Sigmoid colon (tissue), 4 donors: ENCODE results near the gene WNK1.
"Not testable (repeated sequence)": the region's sequence is repeated elsewhere in the genome, so short reads cannot be mapped to it uniquely, and the experiment has no call there.

ENCODE experiments used
- EP300 ChIP-seq, 4 donors: sonication (generic); formaldehyde crosslinking; IDR thresholded peaks; one replicate each; pipeline ENCODE4 v1.6.1; 2017; ENCODE audit warnings: antibody characterized with exemption in 4 of 4
- POLR2A ChIP-seq, 2 donors: fragments of 450-650 bp; IDR thresholded peaks; one replicate each; pipeline ENCODE4 v1.6.1; 2016; ENCODE audit warnings: antibody characterized with exemption in 2 of 2, mild to moderate bottlenecking in 2 of 2, moderate library complexity in 2 of 2
- TF ChIP-seq, protein P1 (sequence below), 4 experiments: fragments of 450-650 bp in 3 of 4; fragments of 200-600 bp in 1 of 4; IDR thresholded peaks; one replicate each; pipeline ENCODE4 v1.5.1; 2016 to 2019; ENCODE audit warnings: antibody characterized with exemption in 4 of 4, mild to moderate bottlenecking in 3 of 4, moderate library complexity in 2 of 4

DNA sequence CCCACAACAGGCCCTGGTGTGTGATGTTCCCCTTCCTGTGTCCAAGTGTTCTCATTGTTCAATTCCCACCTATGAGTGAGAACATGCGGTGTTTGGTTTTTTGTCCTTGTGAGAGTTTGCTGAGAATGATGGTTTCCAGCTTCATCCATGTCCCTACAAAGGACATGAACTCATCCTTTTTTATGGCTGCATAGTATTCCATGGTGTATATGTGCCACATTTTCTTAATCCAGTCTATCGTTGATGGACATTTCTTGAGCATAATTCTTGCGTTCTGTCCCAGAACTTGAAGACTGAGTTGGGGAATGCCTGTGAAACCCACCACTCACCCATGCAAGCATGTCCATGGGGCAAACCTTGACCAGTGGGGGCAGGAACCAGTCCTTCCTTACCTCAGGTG, 44.3 kb upstream of the WNK1 start:
- not testable (repeated sequence) for TF ChIP-seq POLR2A, EP300 (IDR thresholded peaks at IDR 0.05)
- TF ChIP-seq, protein P1, sequence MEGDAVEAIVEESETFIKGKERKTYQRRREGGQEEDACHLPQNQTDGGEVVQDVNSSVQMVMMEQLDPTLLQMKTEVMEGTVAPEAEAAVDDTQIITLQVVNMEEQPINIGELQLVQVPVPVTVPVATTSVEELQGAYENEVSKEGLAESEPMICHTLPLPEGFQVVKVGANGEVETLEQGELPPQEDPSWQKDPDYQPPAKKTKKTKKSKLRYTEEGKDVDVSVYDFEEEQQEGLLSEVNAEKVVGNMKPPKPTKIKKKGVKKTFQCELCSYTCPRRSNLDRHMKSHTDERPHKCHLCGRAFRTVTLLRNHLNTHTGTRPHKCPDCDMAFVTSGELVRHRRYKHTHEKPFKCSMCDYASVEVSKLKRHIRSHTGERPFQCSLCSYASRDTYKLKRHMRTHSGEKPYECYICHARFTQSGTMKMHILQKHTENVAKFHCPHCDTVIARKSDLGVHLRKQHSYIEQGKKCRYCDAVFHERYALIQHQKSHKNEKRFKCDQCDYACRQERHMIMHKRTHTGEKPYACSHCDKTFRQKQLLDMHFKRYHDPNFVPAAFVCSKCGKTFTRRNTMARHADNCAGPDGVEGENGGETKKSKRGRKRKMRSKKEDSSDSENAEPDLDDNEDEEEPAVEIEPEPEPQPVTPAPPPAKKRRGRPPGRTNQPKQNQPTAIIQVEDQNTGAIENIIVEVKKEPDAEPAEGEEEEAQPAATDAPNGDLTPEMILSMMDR (IDR thresholded peaks at IDR 0.05), result not testable (repeated sequence)
